COLO668 (cell line): ENCODE results near the gene MAP6.
A peak's percentile ranks its signal among the peaks of the same experiment; 100 is the strongest.
"Not testable (repeated sequence)": the region's sequence is repeated elsewhere in the genome, so short reads cannot be mapped to it uniquely, and the experiment has no call there.

Experiments used
- DNase-seq: peaks from one replicate; lab custom pipeline; 2025; ENCODE audit not compliant: unreplicated experiment; lab: John Stamatoyannopoulos, UW

Gene MAP6

DNA sequence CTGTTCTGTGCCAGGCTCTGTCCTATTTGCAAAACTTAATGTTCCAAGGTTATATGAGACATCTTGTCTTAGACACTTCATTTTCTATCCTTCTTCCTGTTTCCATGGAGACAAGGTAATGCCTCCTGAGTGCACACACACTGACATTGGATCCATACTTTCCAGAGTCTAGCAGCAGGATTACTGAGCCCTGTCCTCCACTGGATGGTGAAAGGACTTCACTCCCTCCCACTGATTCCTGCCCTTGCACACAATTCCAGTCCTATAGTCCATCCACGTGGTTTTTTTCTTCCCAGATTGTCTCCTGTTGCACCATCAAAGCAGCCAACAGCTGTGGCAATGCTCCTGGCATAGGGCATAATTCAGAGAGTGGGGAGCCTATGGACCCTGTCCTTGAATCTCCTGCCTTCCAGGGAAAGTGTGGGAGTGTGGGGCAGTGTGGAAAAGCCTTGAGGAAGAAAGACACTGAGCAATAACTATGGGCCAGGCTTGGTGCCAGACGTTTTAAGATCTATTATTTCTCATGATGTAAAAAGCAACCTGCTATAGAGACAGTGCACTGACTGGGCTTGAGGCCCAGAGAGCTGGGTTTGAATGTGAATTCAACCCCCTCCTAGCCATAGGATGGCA is 75.4 kb downstream of the MAP6 start:
- peak; percentile 29 for DNase-seq

DNA sequence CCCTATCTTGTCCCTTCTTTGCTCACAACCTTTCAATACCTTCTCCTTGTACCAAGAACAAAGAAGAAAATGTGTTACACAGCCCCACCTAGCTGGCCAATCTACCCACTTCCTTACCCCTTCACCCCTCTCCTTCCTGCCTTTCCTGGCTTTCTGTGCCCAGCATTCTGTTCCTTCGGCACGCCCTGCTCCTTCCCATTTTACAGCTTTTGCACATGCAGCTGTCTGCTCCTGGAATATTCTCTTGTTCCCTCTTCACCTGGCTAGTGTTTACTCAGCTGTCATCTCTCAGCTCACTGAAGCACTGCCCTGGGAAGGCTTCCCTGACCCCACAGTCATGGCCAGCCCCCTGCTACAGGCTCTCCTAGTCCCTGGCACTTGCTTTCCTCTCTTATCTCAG is 76.1 kb downstream of the MAP6 start:
- DNase-seq = peak; percentile 68

DNA sequence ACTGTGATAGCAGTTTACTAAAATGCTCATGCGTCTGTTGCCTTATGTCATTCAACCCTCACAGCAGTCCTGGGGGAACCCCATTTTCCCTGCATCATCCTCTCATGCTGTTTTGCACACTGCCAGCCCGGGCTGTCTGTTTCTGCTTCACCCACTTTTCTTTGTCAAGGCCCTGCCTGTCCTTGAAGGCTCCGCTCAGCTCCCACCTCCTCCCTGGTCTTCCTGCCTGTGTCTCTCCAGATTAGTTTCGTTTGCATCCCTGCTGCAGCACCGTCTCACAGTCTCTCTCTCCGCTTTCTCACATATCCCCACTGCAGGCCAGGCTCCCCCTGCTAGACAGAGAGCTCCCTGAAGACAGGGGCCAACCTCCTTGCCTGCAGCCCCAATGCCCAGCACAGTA is 76.9 kb downstream of the MAP6 start:
- no peak for DNase-seq

DNA sequence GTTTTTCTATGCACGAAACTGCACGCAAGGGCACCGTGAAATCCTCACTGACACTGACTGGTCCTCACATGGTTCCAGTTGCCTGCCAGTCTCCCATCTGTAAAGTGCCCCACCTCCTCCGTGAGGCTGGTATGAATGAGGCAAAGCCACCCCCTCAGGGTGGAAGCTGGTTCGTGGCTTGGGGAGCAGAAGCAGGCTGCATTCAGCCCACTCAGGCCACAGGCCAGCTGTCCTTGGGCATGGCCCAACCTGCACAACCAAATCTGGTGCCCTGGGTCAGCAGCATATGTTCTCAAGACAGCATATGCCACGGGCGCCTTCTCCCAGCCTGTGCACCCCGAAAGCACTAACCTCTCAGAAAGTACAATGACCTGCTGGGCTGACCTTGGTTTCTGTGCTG is 77.5 kb downstream of the MAP6 start:
- no peak for DNase-seq

DNA sequence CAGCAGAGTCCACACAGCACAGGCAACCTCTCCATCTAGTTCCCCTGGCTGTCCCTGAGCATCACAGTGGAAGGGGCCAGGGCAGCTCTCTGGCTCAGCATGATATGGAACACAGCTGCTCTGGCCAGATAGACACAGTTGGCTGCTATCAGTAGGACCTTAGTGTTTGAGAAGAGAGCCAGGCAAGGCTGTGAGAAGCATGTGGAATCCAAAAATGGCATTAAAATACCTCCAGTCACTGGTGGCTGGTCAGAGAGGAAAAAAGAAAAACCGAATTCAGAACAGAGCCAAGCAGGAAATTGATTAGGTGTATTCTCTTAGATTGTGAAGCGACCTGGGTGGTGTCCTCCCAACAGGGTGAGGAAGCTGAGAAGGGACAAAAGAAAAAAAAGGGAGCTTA is 78.9 kb downstream of the MAP6 start:
- DNase-seq = no peak

DNA sequence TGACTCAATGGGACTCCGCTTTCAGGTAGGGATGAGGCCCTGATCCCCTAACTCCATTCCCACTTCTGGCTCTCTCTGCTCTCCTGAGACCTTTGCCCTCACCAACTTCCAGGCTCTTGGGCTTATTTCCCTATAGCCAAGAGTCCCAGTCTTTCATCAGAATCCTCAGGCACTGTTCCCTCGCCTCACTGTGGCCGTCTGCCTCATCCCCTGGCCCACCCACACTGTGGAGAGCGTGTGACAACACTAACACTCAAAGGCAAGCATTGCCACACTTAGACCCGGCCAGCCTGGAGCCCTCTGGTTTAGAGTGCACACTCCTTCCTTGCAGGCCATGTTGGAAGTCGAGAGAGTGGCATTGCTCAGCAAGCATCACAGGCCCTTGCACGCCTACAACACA is 79.8 kb downstream of the MAP6 start:
- DNase-seq = no peak

DNA sequence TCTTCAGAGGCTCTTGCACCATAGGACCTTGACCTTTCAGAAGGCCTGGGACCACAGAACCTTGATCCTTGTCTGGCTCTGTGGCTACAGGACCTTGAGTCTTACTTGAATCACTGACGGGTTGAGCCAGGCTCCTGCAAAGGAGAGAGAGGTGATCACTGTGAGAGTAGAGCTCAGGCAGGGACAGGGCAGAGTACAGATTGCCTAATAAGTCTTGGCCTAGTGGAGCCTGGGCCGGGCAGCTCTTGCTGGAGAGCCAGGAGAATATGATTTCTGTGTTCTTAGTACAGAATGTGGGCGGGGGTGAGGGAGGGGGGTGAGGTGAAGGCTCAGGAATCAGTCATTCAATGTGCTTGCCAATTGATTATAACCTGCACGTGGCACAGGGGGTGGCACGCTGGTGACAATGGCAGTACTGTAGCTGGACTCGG is 80.8 kb downstream of the MAP6 start:
- no peak for DNase-seq

DNA sequence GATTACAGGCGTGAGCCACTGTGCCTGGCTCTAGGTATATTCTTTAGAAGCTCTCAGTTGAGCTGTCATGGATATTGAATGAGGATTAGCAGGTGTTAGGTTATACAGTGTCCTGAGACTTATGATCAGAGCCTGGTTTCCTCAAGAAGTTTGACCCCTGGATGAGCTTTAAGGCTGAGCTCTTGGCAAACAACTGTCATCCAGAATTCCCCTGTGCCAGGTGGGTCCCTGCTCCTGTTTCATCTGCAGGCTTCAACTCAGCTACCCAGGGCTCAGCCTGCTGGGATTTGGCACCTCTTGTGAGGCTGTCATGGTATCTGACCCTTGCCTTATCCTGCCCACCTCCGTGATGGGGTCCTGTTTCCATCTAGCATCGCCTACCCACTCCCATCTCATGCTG is 82.4 kb downstream of the MAP6 start:
- DNase-seq = no peak

DNA sequence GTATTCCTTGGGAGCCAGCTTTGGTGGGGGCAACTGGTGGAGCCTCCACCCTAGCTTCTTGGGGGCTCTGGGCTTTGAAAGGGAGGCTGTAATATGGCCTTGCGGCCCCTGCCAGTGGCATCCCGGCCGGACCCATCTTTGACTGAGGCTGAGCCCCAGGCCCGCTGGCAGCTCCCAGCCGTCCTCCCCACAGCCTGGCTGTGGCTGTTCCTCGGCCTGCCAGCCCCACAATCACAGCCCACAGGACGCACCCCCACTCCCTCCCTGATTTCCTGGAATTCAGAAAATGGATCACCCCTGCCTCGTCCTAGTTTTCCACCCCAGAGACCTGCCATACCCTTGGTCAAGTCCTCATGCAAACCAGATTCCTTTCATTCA is 83.6 kb downstream of the MAP6 start:
- DNase-seq = no peak

DNA sequence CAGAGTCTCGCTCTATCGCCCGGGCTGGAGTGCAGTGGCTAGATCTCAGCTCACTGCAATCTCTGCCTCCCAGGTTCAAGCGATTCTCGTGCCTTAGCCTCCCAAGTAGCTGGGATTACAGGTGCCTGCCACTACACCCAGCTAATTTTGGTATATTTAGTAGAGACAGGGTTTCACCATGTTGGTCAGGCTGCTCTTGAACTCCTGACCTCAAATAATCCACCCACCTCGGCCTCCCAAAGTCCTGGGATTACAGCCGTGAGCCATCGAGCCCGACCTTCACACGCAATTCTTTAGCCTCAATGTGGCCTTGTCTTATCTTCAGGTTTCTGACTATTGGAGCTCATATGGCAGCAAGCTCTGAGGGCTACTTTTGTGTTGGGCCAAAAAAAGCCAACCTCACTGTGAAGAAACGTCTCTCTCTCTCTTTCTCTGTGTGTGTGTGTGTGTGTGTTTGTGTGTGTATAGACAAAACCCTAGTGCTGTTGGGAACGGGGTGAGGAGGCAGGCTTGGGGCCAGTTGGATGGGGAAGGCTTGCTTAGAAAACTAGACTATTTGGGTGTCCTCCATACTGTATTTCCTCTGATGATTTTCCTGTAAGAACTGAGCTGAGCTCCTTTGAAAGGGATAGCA is 84.1 kb downstream of the MAP6 start:
- DNase-seq = not testable (repeated sequence)

DNA sequence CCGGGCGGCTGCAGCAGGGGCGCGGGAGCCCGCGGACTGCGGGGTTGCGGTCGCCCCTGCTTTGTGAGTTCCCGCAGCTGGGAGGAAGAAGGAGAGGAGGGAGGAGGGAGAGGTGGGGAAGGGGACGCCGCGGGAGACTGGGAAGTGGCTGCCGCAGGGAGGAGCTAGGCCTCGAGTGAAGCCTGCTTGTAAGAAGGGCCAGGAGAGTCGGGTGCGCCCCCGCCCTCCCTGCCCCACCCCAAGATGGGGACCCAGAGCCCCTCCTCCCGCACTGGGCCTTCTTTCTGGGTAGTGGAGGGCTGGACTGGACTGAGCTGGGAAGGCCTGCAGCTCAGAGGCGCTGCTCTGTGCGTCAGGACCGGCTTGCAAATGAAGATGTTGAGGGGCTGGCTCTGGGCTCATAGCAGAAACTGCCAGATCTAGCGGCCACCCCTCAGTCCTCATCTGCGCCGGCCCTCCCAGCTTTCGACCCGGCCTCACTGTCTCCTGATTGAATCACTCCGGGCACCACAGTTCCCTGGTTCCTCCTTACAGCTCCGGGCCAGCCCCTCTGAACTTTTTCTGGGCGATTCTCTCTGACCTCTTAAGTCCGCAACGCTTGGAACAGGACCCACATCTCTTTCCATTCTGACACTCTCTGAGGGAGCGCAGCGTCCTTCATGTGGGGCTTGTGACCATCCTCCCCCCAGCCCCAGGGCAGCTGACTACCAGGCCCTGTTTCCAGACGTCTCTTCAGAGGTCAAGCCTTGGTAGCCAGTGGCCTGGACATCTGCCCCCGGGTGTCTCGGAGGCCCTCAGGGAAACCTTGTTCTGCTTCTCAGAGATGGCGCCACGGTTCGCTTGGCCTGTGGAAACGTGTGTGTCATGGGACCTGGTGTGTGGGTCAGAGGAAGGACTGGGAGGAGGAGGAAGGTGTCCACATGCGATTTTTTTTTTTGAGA is 84.8 kb downstream of the MAP6 start:
- peak; percentile 31 for DNase-seq

DNA sequence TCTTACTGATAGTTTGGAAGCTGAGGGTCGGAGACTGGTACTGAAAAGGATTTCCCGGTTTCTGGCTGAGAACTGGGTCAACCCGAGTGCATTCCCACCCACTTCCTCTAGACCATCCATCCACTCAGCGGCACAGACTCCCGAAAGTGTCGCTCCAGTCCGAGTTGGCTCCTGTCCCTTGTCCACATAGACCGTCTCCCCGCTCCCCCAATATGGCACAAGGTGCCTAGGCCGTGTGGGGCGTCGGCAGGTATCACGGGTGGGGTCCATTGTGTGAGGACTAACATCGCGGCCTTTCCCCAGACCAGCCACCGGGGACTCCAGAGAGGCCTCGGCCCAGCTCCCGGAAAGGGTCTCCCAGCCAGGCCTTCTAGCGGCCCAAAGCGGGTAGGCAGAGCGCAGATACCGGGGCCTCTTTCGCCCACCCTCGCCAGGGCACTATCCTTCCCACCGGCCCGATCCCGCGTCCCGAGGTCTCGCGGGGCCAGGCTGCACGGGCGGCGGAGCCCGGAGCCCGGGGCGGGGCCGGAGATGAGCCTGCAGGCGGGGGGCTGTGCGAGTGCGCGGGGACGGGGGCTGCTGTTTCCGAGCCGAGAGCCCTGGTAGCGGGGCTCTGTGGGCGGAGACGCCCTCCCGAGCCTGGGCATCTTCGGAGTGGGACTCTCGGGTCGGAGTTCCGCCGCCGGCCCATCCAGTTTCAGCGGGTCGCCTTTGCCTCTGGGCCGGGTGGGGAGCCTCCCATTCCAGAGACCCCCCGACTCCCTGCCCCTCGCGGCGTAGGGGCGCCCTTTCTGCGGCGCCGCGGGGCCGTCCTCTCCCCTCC is 85.7 kb downstream of the MAP6 start:
- peak; percentile 78 for DNase-seq

DNA sequence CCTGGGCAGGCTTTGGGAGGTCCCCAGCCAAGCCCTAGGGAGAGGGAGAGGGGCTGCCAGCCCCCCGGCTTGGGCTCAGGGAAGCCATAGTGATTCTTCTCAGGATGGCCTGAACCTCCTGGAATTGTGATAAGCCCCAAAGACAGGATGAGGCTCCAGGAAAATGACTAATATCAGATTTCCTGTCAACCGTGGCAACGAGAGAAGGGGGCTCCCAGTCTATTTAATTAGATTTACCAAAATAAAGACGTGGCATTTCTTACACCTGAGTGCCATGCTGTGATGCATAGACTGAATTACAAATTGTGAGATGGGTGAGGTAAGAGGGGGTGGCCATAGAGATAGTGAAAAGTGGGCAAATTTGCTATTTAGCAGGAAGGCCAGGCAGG is 86.3 kb downstream of the MAP6 start:
- DNase-seq = no peak

DNA sequence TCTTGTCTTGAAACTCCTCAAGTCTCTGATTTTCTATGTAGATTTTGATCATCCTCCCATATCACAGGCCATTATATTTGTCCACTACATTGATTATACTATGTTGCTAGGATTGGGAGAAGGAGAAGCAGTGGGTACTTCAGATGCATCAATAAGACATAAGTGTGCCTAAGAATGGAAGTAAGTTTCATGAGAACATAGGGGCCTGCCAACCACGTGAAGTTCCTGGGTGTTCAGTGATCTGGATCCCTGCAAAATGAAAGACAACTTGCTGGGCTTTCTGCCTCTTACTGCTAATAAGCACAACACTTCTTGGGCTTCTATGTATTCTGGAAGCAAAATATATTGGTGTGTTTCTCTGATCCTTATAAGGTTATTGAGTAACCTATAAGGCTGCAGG is 89.0 kb downstream of the MAP6 start:
- DNase-seq = no peak

DNA sequence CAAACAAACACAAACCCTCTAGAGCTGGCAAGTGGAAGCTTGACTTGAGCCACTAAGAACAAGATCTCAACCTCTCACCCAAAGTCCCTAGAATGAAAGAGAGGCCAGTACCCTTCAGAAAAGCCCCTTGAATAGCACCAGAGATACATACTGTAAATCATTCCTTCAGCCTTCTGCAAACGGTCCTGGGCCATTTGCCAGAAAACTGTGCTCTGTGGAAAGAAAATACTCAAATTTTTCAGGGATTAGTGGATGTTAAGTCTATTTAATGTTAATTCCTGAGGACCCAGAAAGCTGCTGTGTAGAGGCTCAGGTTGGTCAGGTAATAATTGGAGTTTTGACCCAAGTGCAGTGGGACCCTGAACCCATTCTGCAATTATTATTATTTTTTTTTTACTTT is 89.9 kb downstream of the MAP6 start:
- DNase-seq = no peak

DNA sequence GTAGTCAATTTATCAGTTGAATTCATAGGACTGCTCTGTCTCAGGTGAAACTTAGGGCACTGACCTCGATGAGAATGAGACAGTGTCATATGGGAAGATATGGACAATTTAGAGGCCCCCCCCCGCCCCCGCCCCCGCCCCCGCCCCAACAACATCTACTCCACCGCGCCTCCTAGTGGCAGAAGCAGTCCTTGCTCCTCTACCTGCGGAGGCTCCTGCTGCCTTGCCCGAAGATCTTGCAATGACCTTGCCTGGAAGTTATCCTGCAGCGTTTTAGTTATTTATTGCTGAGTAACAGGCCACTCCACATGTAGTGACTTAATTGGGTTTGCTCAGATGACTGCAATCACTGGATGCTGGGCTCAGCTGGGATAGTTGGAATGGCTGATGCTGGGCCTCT is 91.6 kb downstream of the MAP6 start:
- DNase-seq = peak; percentile 14

DNA sequence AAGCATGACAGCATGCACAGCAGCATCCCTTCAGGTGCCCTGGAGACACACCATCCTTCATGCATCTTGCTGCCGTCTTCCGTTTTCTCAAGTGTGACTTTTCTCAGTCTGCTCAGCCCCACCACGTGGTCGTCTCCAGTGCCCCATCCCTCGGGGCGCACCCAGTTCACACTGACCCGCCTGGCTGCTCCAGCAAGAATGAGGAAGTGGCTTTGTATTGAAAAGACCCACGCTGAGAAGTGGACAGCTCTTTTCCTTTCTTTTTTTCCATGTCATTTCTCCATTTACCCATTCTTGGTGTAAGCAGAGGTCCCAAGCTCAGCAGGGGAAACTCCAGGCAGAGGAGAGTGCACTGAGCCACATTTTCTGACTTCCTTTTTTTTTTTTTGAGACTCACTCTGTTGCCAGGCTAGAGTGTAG is 92.3 kb downstream of the MAP6 start:
- DNase-seq = no peak

DNA sequence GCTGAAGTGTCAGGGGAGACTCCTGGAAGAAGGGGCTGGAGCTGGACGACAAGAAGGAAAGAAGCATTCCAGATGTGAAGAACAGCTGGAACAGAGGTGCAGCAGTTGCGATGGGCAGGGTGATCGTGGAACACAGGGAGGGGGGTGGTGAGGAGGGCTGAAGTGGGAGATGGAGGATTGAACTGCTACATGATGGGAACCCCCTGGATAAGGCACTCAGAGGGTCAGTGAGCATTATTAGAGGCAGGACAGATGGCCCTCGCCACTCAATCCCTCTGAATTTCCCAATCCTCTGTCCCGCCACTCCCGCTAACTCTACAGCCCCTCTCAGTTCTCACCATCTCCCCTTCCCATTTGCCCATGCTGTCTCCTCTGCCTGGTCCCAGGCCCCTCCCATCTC is 92.8 kb downstream of the MAP6 start:
- DNase-seq = no peak

DNA sequence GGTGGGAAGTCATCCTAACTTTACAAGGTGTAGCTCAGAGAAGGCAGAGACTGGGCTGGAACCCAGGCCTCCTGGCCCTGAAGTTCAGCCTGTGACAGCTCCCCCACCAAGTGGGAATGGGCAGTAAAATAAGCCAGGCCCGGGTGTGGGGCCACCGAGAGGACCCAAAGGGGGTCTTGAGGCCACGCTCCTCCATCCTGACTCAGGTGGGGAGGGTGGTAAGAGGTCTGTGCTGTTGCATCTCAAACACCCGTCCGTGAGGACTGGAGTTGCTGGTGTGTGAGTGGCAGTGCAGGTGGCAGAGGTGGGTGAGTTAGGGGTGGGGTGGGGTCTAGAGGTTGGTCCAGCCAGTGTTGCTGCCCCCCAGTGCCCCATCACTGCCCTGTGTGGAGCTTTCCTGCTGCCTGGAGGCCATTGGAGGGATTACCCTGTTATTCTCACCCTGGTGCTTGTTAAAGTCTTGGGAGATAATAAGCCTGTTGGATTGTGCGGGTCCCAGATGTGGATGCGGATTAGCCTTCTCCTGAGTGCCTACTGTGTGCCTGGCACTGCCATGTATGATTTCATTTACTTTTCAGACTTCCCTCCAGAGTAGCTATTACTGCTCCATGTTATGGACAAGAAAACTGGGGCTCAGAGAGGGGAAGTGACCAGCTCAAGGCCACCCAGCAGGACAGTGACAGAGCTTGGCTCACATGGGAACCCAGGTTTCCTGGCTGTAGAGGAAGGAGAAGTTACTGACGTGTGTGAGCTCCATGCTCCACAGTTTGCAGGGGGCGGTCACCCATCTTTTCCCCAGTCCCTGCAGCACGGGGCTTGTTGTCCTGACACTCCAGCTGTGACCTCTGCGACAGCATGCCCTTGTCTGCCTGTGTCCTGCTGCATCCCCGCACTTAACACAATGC is 93.9 kb downstream of the MAP6 start:
- no peak for DNase-seq

DNA sequence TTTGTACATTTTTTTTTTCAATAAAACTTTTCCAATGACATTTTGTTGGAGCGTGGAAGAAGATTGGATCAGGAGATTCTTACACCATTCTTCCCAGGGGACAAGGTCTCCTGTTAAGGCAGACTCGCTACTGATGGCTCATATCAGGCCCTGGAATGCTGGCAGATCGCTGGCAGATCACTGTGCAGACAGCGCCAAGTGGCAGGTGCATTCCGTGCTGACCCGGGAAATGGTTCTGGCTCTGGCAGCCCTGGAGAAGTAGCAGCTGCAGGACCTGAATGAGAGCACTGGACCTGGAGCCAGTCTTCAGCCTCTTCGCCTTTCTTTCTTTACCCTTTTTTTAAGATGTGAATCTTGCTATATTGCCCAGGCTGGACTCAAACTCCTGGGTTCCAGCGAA is 96.1 kb downstream of the MAP6 start:
- no peak for DNase-seq
